Right hindlimb (tissue), 1 donor: ENCODE measurements around the gene SPR.

Source experiments
- DNase-seq: peaks from one replicate; pipeline ENCODE4 v3.0.0-alpha.2; 2018

SPR gene

GRCh38 chr2:72887032-72887739 lies at the start of gene SPR:
TSS of gene SPR (plus strand) at chr2:72887408. CDS start at chr2:72887433, 25 bp downstream.
- peak; percentile 70 for DNase-seq

GRCh38 chr2:72840066-72840465 lies 47.1 kb upstream of the SPR start:
- DNase-seq, result no peak

GRCh38 chr2:72841462-72842125 lies 45.6 kb upstream of the SPR start:
- DNase-seq, result no peak

GRCh38 chr2:72843301-72843700 lies 43.9 kb upstream of the SPR start:
- DNase-seq, result no peak

- no peak for DNase-seq
Measured at GRCh38 chr2:72846171-72847095, 40.8 kb upstream of the SPR start.

- DNase-seq, result no peak
Measured at GRCh38 chr2:72847534-72848315, 39.5 kb upstream of the SPR start.

GRCh38 chr2:72848436-72849137 lies 38.6 kb upstream of the SPR start:
- DNase-seq, result no peak

- DNase-seq, result no peak
Measured at GRCh38 chr2:72849138-72849462, 38.1 kb upstream of the SPR start.

- no peak for DNase-seq
Measured at GRCh38 chr2:72851333-72851732, 35.9 kb upstream of the SPR start.

- peak; percentile 27 for DNase-seq
Measured at GRCh38 chr2:72859831-72860262, 27.4 kb upstream of the SPR start.

- peak; percentile 89 for DNase-seq
Measured at GRCh38 chr2:72862239-72862988, 24.8 kb upstream of the SPR start.

GRCh38 chr2:72863046-72863445 lies 24.2 kb upstream of the SPR start:
- no peak for DNase-seq

GRCh38 chr2:72864500-72864899 lies 22.7 kb upstream of the SPR start:
- DNase-seq, result no peak

GRCh38 chr2:72871060-72871459 lies 16.1 kb upstream of the SPR start:
- no peak for DNase-seq

GRCh38 chr2:72871880-72872279 lies 15.3 kb upstream of the SPR start:
- DNase-seq, result no peak

- peak; percentile 59 for DNase-seq
Measured at GRCh38 chr2:72883356-72883962, 3.7 kb upstream of the SPR start.

- no peak for DNase-seq
Measured at GRCh38 chr2:72886505-72887031, 640 bp upstream of the SPR start.

GRCh38 chr2:72887740-72888437 lies 681 bp downstream of the SPR start:
- peak; percentile 89 for DNase-seq

GRCh38 chr2:72888438-72889202 lies 1.4 kb downstream of the SPR start:
- no peak for DNase-seq
